HG02571 (cell line): ENCODE data around the gene RBP3.

ENCODE experiments used
- ATAC-seq: cut with Tn5 transposase; IDR thresholded peaks from one replicate; pipeline ENCODE4 v1.9.1; 2021; ENCODE audit warnings: mild to moderate bottlenecking, moderate library complexity; ENCODE audit not compliant: unreplicated experiment

The RBP3 gene

GRCh38 chr10:47356708-47357107 is 8.5 kb downstream of the RBP3 start:
- ATAC-seq, result no peak

GRCh38 chr10:47357131-47357582 is 9.0 kb downstream of the RBP3 start:
- no peak for ATAC-seq

- ATAC-seq, result no peak
These were observed 9.7 kb downstream of the RBP3 start for GRCh38 chr10:47357911-47358310.

GRCh38 chr10:47358457-47358856 is 10.3 kb downstream of the RBP3 start:
- no peak for ATAC-seq

- ATAC-seq, result no peak
These were observed 10.9 kb downstream of the RBP3 start for GRCh38 chr10:47359101-47359500.

GRCh38 chr10:47359626-47360418 is 11.7 kb downstream of the RBP3 start:
- ATAC-seq, result no peak

- ATAC-seq, result no peak
These were observed 12.4 kb downstream of the RBP3 start for GRCh38 chr10:47360419-47361040.

GRCh38 chr10:47361293-47361692 is 13.1 kb downstream of the RBP3 start:
- no peak for ATAC-seq

GRCh38 chr10:47362199-47362598 is 14.0 kb downstream of the RBP3 start:
- no peak for ATAC-seq

GRCh38 chr10:47363781-47364180 is 15.6 kb downstream of the RBP3 start:
- ATAC-seq, result no peak

GRCh38 chr10:47364366-47364765 is 16.2 kb downstream of the RBP3 start:
- no peak for ATAC-seq

- no peak for ATAC-seq
These were observed 16.7 kb downstream of the RBP3 start for GRCh38 chr10:47364911-47365310.

GRCh38 chr10:47365431-47366180 is 17.4 kb downstream of the RBP3 start:
- no peak for ATAC-seq

- no peak for ATAC-seq
These were observed 18.0 kb downstream of the RBP3 start for GRCh38 chr10:47366181-47366631.

- no peak for ATAC-seq
These were observed 18.7 kb downstream of the RBP3 start for GRCh38 chr10:47366731-47367460.

- no peak for ATAC-seq
These were observed 19.5 kb downstream of the RBP3 start for GRCh38 chr10:47367646-47368045.

GRCh38 chr10:47368431-47369180 is 20.4 kb downstream of the RBP3 start:
- ATAC-seq, result no peak

- no peak for ATAC-seq
These were observed 21.2 kb downstream of the RBP3 start for GRCh38 chr10:47369251-47369894.

- ATAC-seq, result no peak
These were observed 22.0 kb downstream of the RBP3 start for GRCh38 chr10:47370015-47370767.
